DMS153 (cell line): ENCODE results near the gene LAG3.

ENCODE experiments used
- DNase-seq: peaks from one replicate; lab custom pipeline; 2025; lab: John Stamatoyannopoulos, UW

LAG3 gene

GRCh38 chr12:6753772-6754356 lies 18.5 kb upstream of the LAG3 start:
- DNase-seq, result no peak

GRCh38 chr12:6754411-6754810 lies 17.9 kb upstream of the LAG3 start:
- DNase-seq, result no peak

GRCh38 chr12:6757028-6757690 lies 15.2 kb upstream of the LAG3 start:
- no peak for DNase-seq

- no peak for DNase-seq
These were observed 13.7 kb upstream of the LAG3 start for GRCh38 chr12:6758506-6759095.

GRCh38 chr12:6759741-6760140 lies 12.6 kb upstream of the LAG3 start:
- no peak for DNase-seq

- DNase-seq, result no peak
These were observed 8.9 kb upstream of the LAG3 start for GRCh38 chr12:6763380-6763779.

GRCh38 chr12:6764011-6764828 lies 8.1 kb upstream of the LAG3 start:
- peak; percentile 100 for DNase-seq

- DNase-seq, result no peak
These were observed 7.2 kb upstream of the LAG3 start for GRCh38 chr12:6765048-6765633.

GRCh38 chr12:6765634-6766581 lies 6.4 kb upstream of the LAG3 start, which contains the start of gene PTMS:
Gene PTMS, plus strand, starts transcription at chr12:6766363. Its CDS starts 343 bp downstream, at chr12:6766706.
- peak; percentile 90 for DNase-seq

GRCh38 chr12:6766651-6767349 lies 5.5 kb upstream of the LAG3 start:
- peak; percentile 20 for DNase-seq

- no peak for DNase-seq
These were observed 4.7 kb upstream of the LAG3 start for GRCh38 chr12:6767353-6768319.

GRCh38 chr12:6768437-6768914 lies 3.8 kb upstream of the LAG3 start:
- no peak for DNase-seq

- peak; percentile 47 for DNase-seq
These were observed 3.3 kb upstream of the LAG3 start for GRCh38 chr12:6768990-6769389.

GRCh38 chr12:6769666-6770065 lies 2.7 kb upstream of the LAG3 start:
- DNase-seq, result no peak

- DNase-seq, result no peak
These were observed 2.2 kb upstream of the LAG3 start for GRCh38 chr12:6770094-6770493.

- no peak for DNase-seq
These were observed 1.7 kb upstream of the LAG3 start for GRCh38 chr12:6770600-6770999.

GRCh38 chr12:6771091-6771495 lies 1.2 kb upstream of the LAG3 start:
- DNase-seq, result no peak

- DNase-seq, result no peak
These were observed 600 bp upstream of the LAG3 start for GRCh38 chr12:6771509-6772330.
